A673 (cell line): ENCODE data around the gene NAT16. TPM values are rescaled to one million over a fixed set of nuclear protein-coding genes. Genes with fewer than 3 reads are reported as not detected.
A peak's percentile ranks its signal among the peaks of the same experiment; 100 is the strongest.

ENCODE experiments used
- BruUV-seq: library from RNA; stranded (reverse); fragments of 400-500 nt; replicated peaks from 2 replicates; lab custom pipeline; 2021; lab: Mats Ljungman, UMichigan
- CTCF ChIA-PET: fragments of 300-600 bp; sonication (Branson Sonifier 250); formaldehyde crosslinking; loops from one replicate; lab custom pipeline; 2022; ENCODE audit warnings: antibody characterized with exemption; lab: Charles Lee
- POLR2A ChIA-PET: fragments of 300-600 bp; sonication (Branson Sonifier 250); formaldehyde crosslinking; loops from one replicate; lab custom pipeline; 2022; ENCODE audit warnings: antibody characterized with exemption; ENCODE audit not compliant: low non-redundant PET; lab: Charles Lee
- DNase-seq: peaks from one replicate; pipeline ENCODE4 v3.0.0-alpha.2; 2015; ENCODE audit warnings: low spot score
- H3K27ac ChIP-seq: fragments of 200-600 bp; sonication (generic); 2 replicates; pipeline ENCODE4 v1.5.1; 2016; ENCODE audit warnings: mixed run types, low read depth, mild to moderate bottlenecking, mixed read lengths, antibody characterized with exemption, low read length; ENCODE audit not compliant: poor library complexity, severe bottlenecking
- H3K27me3 ChIP-seq: fragments of 200-600 bp; sonication (generic); replicated peaks from 2 replicates; pipeline ENCODE4 v1.6.1; 2017; ENCODE audit warnings: mixed run types, low read depth, mild to moderate bottlenecking, mixed read lengths, antibody characterized with exemption, low read length; ENCODE audit not compliant: insufficient read depth, poor library complexity
- H3K36me3 ChIP-seq: fragments of 200-600 bp; sonication (generic); 2 replicates; pipeline ENCODE4 v1.6.1; 2016; ENCODE audit warnings: mixed run types, mild to moderate bottlenecking, mixed read lengths, antibody characterized with exemption, low read length; ENCODE audit not compliant: insufficient read depth, poor library complexity, severe bottlenecking
- H3K4me1 ChIP-seq: fragments of 200-600 bp; sonication (generic); 2 replicates; pipeline ENCODE4 v1.6.1; 2017; ENCODE audit warnings: mixed run types, mild to moderate bottlenecking, mixed read lengths, antibody characterized with exemption, low read length; ENCODE audit not compliant: insufficient read depth, poor library complexity, severe bottlenecking
- H3K4me3 ChIP-seq: fragments of 200-600 bp; sonication (generic); 2 replicates; pipeline ENCODE4 v1.5.1; 2016; ENCODE audit warnings: low read depth, mixed run types, mild to moderate bottlenecking, mixed read lengths, low read length; ENCODE audit not compliant: poor library complexity, severe bottlenecking
- H3K9me3 ChIP-seq: fragments of 200-600 bp; sonication (generic); 2 replicates; pipeline ENCODE4 v1.6.1; 2016; ENCODE audit warnings: mixed run types, low read depth, mild to moderate bottlenecking, mixed read lengths, antibody characterized with exemption, low read length; ENCODE audit not compliant: poor library complexity, severe bottlenecking
- EZH2 ChIP-seq: fragments of 200-600 bp; sonication (generic); IDR thresholded peaks from 2 replicates; pipeline ENCODE4 v1.6.1; 2017; ENCODE audit warnings: borderline replicate concordance, low read depth, mild to moderate bottlenecking, mixed read lengths, antibody characterized with exemption, low read length; ENCODE audit not compliant: poor library complexity, severe bottlenecking
- intact Hi-C: fragments of 100-400 bp; cut with micrococcal nuclease; formaldehyde crosslinking; loops from one replicate; pipeline ENCODE4 v1.10.0; 2022; ENCODE audit not compliant: unreplicated experiment
- total RNA-seq: library from RNA; stranded (reverse); gene quantifications from 2 replicates; pipeline ENCODE4 v1.2.3, GENCODE V29; 2021
- TF ChIP-seq, protein P1 (sequence below): fragments of 300-800, 200-600 bp; sonication (generic); conservative IDR thresholded peaks from 2 replicates; pipeline ENCODE4 v1.5.1; 2017; ENCODE audit warnings: low read depth, mild to moderate bottlenecking, antibody characterized with exemption, low read length, moderate library complexity, mixed read lengths

Gene NAT16
- total RNA-seq, 1 experiment from 2014 or later, result not detected

- Histone ChIP-seq H3K27ac (no peak overlapping the region), H3K4me1 (peaks cover 11% of the 10 kb centered on the region), H3K4me3 (peak overlapping the region; percentile 40), H3K9me3 (no peaks in the 10 kb centered on the region), H3K27me3 (peaks cover 35% of the 10 kb centered on the region), H3K36me3 (no peaks in the 10 kb centered on the region)
- BruUV-seq, result no TSS peak
- ChIA-PET POLR2A (no interaction called here), CTCF (interaction anchor here (1.4 kb wide), 1 partner anchor 14 kb away, joined by 3 read pairs; no protein-coding TSS in a partner anchor)
- DNase-seq, result no peak
- TF ChIP-seq EZH2, result no peak
- TF ChIP-seq, protein P1, sequence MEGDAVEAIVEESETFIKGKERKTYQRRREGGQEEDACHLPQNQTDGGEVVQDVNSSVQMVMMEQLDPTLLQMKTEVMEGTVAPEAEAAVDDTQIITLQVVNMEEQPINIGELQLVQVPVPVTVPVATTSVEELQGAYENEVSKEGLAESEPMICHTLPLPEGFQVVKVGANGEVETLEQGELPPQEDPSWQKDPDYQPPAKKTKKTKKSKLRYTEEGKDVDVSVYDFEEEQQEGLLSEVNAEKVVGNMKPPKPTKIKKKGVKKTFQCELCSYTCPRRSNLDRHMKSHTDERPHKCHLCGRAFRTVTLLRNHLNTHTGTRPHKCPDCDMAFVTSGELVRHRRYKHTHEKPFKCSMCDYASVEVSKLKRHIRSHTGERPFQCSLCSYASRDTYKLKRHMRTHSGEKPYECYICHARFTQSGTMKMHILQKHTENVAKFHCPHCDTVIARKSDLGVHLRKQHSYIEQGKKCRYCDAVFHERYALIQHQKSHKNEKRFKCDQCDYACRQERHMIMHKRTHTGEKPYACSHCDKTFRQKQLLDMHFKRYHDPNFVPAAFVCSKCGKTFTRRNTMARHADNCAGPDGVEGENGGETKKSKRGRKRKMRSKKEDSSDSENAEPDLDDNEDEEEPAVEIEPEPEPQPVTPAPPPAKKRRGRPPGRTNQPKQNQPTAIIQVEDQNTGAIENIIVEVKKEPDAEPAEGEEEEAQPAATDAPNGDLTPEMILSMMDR, result no peak
- intact Hi-C loops, result loop anchor here (10.0 kb wide), 1 partner anchor 84 kb away; no protein-coding TSS in a partner anchor
Observed at GRCh38 chr7:101179117-101179516, 976 bp downstream of the NAT16 start.

- BruUV-seq, result no TSS peak
- no peak for TF ChIP-seq EZH2
- TF ChIP-seq, protein P1, result no peak
- ChIA-PET POLR2A (no interaction called here), CTCF (interaction anchor here (0.6 to 1.0 kb wide), 3 partner anchors 11 to 83 kb away, joined by 4 to 10 read pairs (median 7); no protein-coding TSS in a partner anchor)
- Histone ChIP-seq H3K27ac (no peak overlapping the region), H3K27me3 (peaks cover 44% of the 10 kb centered on the region), H3K36me3 (no peaks in the 10 kb centered on the region), H3K4me1 (peaks cover 26% of the 10 kb centered on the region), H3K9me3 (no peaks in the 10 kb centered on the region), H3K4me3 (no peak overlapping the region)
- intact Hi-C loops, result loop anchor here (10.0 kb wide), 1 partner anchor 83 kb away; no protein-coding TSS in a partner anchor
- no peak for DNase-seq
Observed at GRCh38 chr7:101177644-101178043, 2.4 kb downstream of the NAT16 start.

DNA sequence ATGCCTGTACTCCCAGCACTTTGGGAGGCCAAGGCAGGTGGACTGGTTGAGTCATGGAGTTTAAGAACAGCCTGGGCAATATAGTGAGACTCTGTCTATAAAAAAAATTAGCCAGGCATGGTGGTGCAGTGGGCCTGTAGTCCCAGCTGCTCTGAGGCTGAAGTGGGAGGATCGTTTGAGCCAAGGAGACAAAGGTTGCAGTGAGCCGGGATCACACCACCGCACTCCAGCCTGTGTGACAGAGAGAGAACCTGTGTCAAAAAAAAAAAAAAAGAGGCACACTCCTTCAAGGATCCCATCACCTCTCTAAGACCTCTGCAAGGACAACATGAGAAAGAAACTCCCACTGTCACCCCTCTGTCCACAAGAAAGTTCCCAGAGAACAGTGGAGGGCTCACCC lies 4.4 kb downstream of the NAT16 start:
- Histone ChIP-seq H3K4me3 (no peak overlapping the region), H3K4me1 (peaks cover 34% of the 10 kb centered on the region), H3K9me3 (no peaks in the 10 kb centered on the region), H3K27me3 (peaks cover 61% of the 10 kb centered on the region), H3K27ac (no peak overlapping the region), H3K36me3 (no peaks in the 10 kb centered on the region)
- POLR2A ChIA-PET, result no interaction called here
- CTCF ChIA-PET, result interaction anchor here (0.6 kb wide), 1 partner anchor 116 kb away, joined by 3 read pairs; no protein-coding TSS in a partner anchor
- no TSS peak for BruUV-seq
- DNase-seq, result no peak
- TF ChIP-seq EZH2, result no peak
- TF ChIP-seq, protein P1, result no peak
- intact Hi-C loops, result loop anchor here (10.0 kb wide), 1 partner anchor 81 kb away; no protein-coding TSS in a partner anchor
